GM20000 (cell line): ENCODE data around the gene HDDC3.
"Not testable (repeated sequence)": the region's sequence is repeated elsewhere in the genome, so short reads cannot be mapped to it uniquely, and the experiment has no call there.

ENCODE experiments used
- DNase-seq: peaks from one replicate; pipeline ENCODE4 v3.0.0; 2012; ENCODE audit warnings: low spot score
- TF ChIP-seq, protein P1 (sequence below): IDR thresholded peaks from 2 replicates; pipeline ENCODE4 v1.5.1; 2012; ENCODE audit warnings: mild to moderate bottlenecking, control low read depth; ENCODE audit errors: extremely low read depth, missing control alignments

Gene HDDC3

DNA sequence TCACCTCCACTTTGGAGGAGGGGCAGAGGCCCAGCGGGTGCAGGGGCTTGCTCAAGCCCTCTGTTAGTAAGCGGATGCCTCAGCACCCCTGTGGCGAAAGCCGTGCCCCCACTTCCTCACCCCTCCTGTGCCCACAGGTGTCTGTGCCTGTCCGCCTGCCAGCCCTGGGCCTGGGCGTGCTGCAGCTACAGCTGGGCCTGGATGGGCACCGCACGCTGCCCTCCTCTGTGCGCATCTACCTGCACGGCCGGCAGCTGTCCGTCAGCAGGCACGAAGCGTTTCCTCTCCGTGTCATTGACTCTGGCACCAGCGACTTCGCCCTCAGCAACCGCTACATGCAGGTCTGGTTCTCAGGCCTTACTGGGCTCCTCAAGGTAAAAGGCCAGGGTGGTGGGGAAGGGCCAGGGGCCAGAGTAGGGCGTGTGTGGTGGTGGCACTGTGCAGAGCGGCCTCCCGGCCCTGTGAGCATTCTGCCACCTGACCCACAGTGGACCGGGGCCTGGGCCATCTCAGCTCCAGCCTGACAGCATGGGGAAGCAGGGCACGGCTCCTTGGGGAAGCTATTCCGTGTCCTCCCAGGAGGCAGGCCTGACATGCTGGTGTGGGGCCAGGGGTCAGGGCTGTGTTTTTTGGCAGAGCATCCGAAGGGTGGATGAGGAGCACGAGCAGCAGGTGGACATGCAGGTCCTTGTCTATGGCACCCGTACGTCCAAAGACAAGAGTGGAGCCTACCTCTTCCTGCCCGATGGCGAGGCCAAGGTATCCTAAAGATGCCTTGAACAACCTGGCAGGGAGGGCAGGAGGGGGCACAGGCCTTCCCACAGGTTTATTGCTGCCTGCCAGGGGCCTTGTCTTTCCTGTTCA, 20.2 kb downstream of the HDDC3 start:
- no peak for DNase-seq
- TF ChIP-seq, protein P1, sequence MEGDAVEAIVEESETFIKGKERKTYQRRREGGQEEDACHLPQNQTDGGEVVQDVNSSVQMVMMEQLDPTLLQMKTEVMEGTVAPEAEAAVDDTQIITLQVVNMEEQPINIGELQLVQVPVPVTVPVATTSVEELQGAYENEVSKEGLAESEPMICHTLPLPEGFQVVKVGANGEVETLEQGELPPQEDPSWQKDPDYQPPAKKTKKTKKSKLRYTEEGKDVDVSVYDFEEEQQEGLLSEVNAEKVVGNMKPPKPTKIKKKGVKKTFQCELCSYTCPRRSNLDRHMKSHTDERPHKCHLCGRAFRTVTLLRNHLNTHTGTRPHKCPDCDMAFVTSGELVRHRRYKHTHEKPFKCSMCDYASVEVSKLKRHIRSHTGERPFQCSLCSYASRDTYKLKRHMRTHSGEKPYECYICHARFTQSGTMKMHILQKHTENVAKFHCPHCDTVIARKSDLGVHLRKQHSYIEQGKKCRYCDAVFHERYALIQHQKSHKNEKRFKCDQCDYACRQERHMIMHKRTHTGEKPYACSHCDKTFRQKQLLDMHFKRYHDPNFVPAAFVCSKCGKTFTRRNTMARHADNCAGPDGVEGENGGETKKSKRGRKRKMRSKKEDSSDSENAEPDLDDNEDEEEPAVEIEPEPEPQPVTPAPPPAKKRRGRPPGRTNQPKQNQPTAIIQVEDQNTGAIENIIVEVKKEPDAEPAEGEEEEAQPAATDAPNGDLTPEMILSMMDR: no peak

DNA sequence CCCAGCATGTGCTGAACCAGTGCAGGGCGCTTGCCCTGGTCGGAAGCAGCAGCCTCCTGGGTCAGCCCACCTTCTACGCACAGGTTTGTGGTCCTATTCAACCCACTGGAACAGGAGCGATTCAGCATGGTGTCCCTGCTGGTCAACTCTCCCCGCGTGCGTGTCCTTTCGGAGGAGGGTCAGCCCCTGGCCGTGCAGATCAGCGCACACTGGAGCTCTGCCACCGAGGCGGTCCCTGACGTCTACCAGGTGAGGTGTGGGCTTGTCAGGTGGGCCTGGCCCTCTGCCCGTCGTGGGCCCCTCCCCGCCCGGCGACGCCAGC, 21.1 kb downstream of the HDDC3 start:
- TF ChIP-seq, protein P1: no peak
- no peak for DNase-seq

DNA sequence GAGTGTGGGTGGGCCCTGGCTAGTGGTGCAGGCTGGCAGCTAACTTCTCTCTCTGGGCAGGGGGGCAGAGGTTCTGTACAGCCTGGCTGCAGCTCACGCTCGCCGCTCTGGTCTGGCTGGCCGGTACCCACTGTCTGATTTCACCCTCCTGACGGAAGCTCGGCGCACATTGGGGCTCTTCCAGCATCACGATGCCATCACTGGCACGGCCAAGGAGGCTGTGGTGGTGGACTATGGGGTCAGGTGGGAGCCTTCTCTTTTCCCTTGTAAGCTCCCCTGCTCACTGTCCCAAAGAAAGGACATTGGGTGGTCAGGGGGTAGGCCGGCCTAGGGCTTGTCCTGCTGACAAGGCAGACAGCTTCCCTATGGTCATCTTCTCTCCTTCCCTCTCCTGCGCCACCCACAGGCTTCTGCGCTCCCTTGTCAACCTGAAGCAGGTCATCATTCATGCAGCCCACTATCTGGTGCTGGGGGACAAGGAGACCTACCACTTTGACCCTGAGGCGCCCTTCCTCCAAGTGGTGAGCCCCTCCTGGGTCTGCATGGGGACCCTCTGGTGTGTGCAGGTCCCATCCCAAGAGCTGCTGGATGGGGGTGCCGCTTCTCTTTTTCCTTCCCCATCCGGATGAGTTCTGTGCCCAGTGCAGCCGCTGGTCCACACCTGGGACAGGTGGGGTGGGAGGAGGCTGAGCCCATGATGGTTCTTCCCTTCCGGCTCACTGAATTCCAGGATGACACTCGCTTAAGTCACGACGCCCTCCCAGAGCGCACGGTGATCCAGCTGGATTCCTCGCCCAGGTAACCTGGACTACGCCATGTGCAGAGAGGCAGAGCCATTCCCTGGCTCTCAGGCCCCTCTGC, 21.7 kb downstream of the HDDC3 start:
- no peak for DNase-seq
- TF ChIP-seq, protein P1: no peak

DNA sequence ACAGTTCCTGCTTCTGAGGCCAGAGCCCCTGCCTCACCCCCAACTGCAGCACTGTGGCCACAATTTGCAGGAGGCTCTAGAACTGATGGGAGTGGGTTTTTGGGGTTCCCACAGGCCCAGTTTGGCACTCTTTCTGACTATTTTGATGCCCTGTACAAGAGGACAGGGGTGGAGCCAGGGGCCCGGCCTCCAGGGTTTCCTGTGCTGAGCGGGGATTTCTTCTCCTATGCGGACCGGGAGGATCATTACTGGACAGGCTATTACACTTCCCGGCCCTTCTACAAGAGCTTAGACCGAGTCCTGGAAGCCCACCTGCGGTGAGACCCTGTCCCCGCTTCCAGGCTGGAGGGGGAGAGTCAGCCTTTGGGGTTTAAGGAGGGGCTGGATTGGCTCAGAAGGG, 22.4 kb downstream of the HDDC3 start:
- TF ChIP-seq, protein P1: no peak
- no peak for DNase-seq

DNA sequence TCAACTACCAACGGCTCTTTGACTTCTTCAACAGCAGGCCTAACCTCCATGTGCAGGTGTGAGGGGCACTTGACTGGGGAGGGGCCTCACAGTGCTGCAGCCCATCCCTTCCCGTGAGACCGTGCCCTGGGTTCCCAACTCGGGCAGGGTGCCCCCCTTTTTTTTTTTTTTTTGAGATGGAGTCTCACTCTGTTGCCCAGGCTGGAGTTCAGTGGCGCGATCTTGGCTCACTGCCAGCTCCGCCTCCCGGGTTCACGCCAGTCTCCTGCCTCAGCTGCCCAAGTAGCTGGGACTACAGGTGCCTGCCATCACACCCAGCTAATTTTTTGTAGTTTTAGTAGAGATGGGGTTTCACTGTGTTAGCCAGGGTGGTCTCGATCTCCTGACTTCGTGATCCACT, 22.9 kb downstream of the HDDC3 start:
- DNase-seq: not testable (repeated sequence)

DNA sequence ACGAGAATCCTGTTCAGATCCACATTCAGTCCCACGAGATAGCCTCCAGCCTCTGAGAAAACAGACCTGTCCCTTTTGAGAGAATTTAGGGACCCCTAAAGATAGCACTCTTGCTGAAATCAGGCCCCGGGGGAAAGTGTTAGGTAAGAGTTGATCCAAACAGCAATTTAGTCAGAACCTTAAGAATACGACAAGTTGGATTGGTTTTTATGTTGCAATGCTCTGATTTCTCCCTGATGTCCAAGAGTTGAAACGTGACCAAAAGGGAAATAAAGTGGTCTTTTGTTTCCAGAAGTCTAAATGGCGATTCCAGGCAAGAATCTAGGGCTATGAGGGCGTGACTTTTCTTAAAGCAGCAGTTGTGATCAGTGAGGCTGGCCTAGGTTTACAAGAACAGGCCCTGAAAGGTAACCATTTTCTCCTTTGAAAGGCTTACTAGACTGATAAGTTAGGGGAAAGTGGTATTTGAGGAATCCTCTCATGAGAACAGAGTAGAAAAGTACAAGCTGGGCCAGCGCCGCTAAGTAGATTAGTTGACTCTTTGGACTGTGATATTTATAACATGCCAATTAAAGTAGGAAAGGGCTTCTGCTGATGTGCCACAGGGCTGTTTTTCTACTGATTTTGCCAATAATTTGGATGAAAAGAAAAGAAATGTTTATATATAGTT, 24.4 kb downstream of the HDDC3 start:
- TF ChIP-seq, protein P1: no peak
- DNase-seq: no peak

DNA sequence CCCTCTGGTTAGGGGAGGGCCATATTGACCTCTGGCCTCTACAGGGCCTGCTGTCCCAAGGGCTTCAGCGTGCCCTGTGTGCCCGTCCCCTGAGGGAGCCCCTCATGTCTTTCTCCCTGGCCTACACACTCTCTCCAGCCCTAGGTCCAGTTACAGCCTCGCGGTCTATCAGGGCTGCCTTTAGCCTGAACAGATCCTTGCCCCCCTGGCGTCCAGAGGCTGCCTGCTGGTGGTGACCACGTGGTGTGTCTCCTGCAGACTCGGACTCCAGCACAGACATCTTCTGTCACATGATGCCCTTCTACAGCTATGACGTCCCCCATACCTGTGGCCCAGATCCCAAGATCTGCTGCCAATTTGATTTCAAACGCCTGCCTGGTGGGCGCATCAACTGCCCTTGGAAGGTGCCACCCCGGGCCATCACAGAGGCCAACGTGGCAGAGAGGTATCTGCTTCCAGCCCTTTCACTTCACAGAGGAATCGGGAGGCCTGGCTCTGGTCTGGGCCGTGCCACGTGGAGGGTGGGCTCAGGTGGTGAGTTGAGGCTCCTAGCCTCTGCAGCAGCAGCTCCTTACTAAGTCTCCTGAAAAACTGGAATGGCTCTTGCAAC, 25.2 kb downstream of the HDDC3 start:
- TF ChIP-seq, protein P1: no peak
- DNase-seq: no peak
